ENCODE measurements around the gene PLCXD3.

The PLCXD3 gene

GRCh38 chr5:41402845-41403244 is 107.6 kb downstream of the PLCXD3 start:
- no peaks in the 10 kb centered on the region for H3K9me2 ChIP-seq (replicated peaks; ENCODE audit: low read depth, low read length)
- TF ChIP-seq CTCF (conservative IDR thresholded peaks at IDR 0.05; ENCODE audit: low read length) (no peak), EZH2phosphoT487 (IDR thresholded peaks at IDR 0.05; ENCODE audit: borderline replicate concordance) (no peak)
- no peaks in the 10 kb centered on the region for H3K9me3 ChIP-seq (ENCODE audit: insufficient read depth, low read depth, low read length)
- no peaks in the 10 kb centered on the region for H3K79me2 ChIP-seq (ENCODE audit: insufficient read depth, low read length)
- H3K36me3 ChIP-seq (ENCODE audit: insufficient read depth, low read length), result no peaks in the 10 kb centered on the region
- no peak overlapping the region for H2AFZ ChIP-seq (ENCODE audit: low read length)
- no peak overlapping the region for H3K9ac ChIP-seq (ENCODE audit: low read depth, low read length, poor library complexity, severe bottlenecking)
- no peak overlapping the region for H3K4me2 ChIP-seq (ENCODE audit: low read depth, low read length, poor library complexity, severe bottlenecking)
- no peaks in the 10 kb centered on the region for H3F3A ChIP-seq (ENCODE audit: low read depth)
- no peaks in the 10 kb centered on the region for H3K4me1 ChIP-seq (ENCODE audit: insufficient read depth, low read length, poor library complexity, severe bottlenecking)
- H3K27me3 ChIP-seq (ENCODE audit: insufficient read depth, low read length, poor library complexity, severe bottlenecking), result no peaks in the 10 kb centered on the region
- H3K4me3 ChIP-seq (ENCODE audit: low read length, poor library complexity, severe bottlenecking), result no peak overlapping the region
- no peaks in the 10 kb centered on the region for H4K20me1 ChIP-seq (ENCODE audit: insufficient read depth, low read length, poor library complexity, severe bottlenecking)

DNA sequence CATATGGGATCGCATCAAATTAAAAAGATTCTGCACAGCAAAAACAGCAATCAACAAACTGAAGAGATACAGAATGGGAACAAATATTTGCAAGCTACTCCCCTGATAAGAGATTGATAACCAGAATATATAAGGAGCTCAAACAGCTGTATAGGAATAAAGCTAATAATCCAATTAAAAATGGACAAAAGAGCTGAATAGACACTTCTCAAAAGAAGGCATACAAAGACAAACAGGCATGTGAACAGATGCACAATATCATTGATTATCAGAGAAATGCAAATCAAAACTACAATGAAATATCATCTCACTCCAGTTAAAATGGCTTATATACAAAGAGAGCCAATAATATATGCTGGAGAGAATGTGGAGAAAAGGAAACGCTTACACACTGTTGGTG is 110.6 kb downstream of the PLCXD3 start:
- no peaks in the 10 kb centered on the region for H3K9me3 ChIP-seq (ENCODE audit: insufficient read depth, low read depth, low read length)
- H3K36me3 ChIP-seq (ENCODE audit: insufficient read depth, low read length), result no peaks in the 10 kb centered on the region
- H3K27me3 ChIP-seq (ENCODE audit: insufficient read depth, low read length, poor library complexity, severe bottlenecking), result no peaks in the 10 kb centered on the region
- H3K79me2 ChIP-seq (ENCODE audit: insufficient read depth, low read length), result no peaks in the 10 kb centered on the region
- H3K4me3 ChIP-seq (ENCODE audit: low read length, poor library complexity, severe bottlenecking), result no peak overlapping the region
- no peaks in the 10 kb centered on the region for H4K20me1 ChIP-seq (ENCODE audit: insufficient read depth, low read length, poor library complexity, severe bottlenecking)
- H3F3A ChIP-seq (ENCODE audit: low read depth), result no peaks in the 10 kb centered on the region
- no peak overlapping the region for H3K4me2 ChIP-seq (ENCODE audit: low read depth, low read length, poor library complexity, severe bottlenecking)
- H2AFZ ChIP-seq (ENCODE audit: low read length), result no peak overlapping the region
- H3K9ac ChIP-seq (ENCODE audit: low read depth, low read length, poor library complexity, severe bottlenecking), result no peak overlapping the region
- no peak for TF ChIP-seq CTCF (conservative IDR thresholded peaks at IDR 0.05; ENCODE audit: low read length)
- TF ChIP-seq EZH2phosphoT487 (IDR thresholded peaks at IDR 0.05; ENCODE audit: borderline replicate concordance), result no peak
- H3K4me1 ChIP-seq (ENCODE audit: insufficient read depth, low read length, poor library complexity, severe bottlenecking), result no peaks in the 10 kb centered on the region
- H3K9me2 ChIP-seq (replicated peaks; ENCODE audit: low read depth, low read length), result no peaks in the 10 kb centered on the region

GRCh38 chr5:41392016-41392415 is 118.4 kb downstream of the PLCXD3 start:
- Histone ChIP-seq H2AFZ (ENCODE audit: low read length) (no peak overlapping the region), H3K9me3 (ENCODE audit: insufficient read depth, low read depth, low read length) (no peaks in the 10 kb centered on the region), H3K9me2 (replicated peaks; ENCODE audit: low read depth, low read length) (no peaks in the 10 kb centered on the region), H3K27me3 (ENCODE audit: insufficient read depth, low read length, poor library complexity, severe bottlenecking) (no peaks in the 10 kb centered on the region), H3K4me3 (ENCODE audit: low read length, poor library complexity, severe bottlenecking) (no peak overlapping the region), H3K9ac (ENCODE audit: low read depth, low read length, poor library complexity, severe bottlenecking) (no peak overlapping the region), H4K20me1 (ENCODE audit: insufficient read depth, low read length, poor library complexity, severe bottlenecking) (no peaks in the 10 kb centered on the region), H3K4me1 (ENCODE audit: insufficient read depth, low read length, poor library complexity, severe bottlenecking) (no peaks in the 10 kb centered on the region), H3K4me2 (ENCODE audit: low read depth, low read length, poor library complexity, severe bottlenecking) (no peak overlapping the region), H3F3A (ENCODE audit: low read depth) (no peaks in the 10 kb centered on the region), H3K36me3 (ENCODE audit: insufficient read depth, low read length) (no peaks in the 10 kb centered on the region), H3K79me2 (ENCODE audit: insufficient read depth, low read length) (no peaks in the 10 kb centered on the region)
- TF ChIP-seq CTCF (conservative IDR thresholded peaks at IDR 0.05; ENCODE audit: low read length) (no peak), EZH2phosphoT487 (IDR thresholded peaks at IDR 0.05; ENCODE audit: borderline replicate concordance) (no peak)
